ENCODE results near the gene PAPPA.
A peak's percentile ranks its signal among the peaks of the same experiment; 100 is the strongest.

Gene PAPPA

DNA sequence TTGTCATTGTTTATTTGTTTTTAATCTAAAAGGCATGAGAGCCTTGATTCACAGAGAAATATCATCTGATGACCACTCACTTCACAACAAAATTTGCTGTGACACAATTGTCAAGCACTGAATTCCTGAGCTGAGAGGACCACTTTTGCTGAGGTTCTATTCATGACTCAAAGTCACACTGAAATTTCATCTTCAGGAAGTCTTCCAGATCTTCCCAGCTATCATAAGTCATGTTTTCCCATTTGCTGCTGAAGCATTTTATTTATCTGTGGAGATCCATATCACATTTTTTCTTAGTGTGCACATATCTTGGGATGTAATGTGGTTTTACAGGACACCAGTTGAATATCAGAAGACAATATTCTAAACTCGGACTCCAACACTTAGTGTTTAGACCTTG is 278.5 kb downstream of the PAPPA start:
- DNase-seq, result no peak

DNA sequence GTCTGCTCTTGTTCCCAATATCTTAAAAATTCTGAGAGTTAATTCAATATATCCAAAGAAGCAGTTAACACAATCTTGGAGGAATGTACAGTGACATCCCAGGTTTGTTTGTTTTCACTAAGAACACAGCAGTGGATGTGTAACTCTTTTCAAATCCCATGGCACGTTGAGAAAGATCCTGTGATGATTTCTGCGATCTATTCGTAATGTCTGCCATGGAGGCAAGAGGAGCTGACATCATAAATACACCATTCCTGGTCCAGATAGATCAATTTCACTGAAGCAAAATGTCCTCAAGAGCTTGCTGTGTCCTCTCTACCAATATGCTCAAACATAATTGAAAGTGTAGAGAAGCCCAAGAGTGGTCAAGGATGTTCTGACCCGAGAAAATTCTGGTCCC is 280.7 kb downstream of the PAPPA start:
- no peak for DNase-seq

- no peak for DNase-seq
These were observed 282.1 kb downstream of the PAPPA start for GRCh38 chr9:116435706-116436105.

GRCh38 chr9:116436121-116436520 is 282.5 kb downstream of the PAPPA start:
- DNase-seq, result no peak

DNA sequence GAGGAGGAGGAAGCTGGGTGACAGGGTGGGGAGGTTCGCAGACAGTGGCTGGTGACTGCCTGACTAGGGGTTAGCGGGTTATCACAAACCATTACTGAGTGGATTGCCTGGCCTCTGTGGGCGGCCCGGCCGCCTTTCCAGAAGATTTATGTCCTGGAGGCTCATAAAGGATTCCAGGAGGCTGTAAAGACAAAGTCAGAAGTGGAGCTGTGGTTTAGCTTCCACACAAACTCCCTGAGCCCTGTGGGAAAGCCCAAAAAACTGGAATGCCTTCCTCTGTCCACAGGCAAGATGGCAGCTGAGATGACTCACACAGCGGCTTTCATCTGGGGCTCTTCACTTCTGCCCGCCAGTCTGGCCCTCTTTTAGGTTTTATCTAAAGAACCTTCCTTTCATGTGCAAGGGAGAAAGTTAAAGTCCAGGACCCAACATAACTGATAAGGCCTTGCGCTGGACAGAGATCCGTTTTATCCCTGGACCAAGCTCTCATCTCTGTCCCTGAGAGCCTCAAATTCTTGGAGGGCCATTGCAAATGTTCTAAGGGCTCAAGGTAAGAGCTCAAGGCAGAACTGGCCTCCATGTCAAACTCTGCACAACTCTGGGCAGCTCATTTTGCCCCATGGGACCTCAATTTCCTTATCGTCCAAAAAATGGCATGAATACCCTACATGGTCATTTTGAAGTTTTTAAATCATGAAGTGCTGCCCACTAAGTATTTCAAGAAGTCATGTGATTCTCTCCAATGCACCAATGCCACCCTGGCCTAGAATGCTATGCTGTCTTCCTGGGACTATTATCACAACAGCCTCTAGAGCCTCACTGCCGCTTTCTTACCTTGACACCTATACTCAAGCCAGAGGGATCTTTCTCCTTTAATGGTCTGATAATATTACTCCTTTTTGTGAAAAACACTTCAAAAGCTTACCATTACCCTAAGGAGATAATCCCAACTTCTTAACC is 284.1 kb downstream of the PAPPA start:
- no peak for DNase-seq

GRCh38 chr9:116442528-116442927 is 288.9 kb downstream of the PAPPA start:
- no peak for DNase-seq

GRCh38 chr9:116447934-116448333 is 294.3 kb downstream of the PAPPA start:
- DNase-seq, result no peak

- DNase-seq, result no peak
These were observed 294.8 kb downstream of the PAPPA start for GRCh38 chr9:116448431-116448830.

DNA sequence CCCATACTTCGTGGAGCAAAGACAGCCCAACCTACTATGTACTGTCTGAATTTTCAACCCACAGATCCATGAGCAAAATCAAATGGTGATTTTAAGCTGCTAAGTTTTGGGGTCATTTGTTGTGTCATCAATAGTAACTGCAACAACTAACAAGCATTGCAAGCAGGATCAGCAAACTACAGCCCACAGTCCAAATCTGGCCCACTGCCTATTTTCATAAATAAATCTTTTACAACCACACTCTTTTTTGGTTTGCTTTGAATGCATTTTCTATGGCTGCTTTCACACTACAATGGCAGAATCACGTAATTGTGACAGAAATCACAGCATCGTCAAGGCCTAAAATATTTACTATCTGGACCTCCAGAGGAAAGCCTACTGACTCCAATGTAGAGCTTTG is 296.4 kb downstream of the PAPPA start:
- DNase-seq, result no peak

DNA sequence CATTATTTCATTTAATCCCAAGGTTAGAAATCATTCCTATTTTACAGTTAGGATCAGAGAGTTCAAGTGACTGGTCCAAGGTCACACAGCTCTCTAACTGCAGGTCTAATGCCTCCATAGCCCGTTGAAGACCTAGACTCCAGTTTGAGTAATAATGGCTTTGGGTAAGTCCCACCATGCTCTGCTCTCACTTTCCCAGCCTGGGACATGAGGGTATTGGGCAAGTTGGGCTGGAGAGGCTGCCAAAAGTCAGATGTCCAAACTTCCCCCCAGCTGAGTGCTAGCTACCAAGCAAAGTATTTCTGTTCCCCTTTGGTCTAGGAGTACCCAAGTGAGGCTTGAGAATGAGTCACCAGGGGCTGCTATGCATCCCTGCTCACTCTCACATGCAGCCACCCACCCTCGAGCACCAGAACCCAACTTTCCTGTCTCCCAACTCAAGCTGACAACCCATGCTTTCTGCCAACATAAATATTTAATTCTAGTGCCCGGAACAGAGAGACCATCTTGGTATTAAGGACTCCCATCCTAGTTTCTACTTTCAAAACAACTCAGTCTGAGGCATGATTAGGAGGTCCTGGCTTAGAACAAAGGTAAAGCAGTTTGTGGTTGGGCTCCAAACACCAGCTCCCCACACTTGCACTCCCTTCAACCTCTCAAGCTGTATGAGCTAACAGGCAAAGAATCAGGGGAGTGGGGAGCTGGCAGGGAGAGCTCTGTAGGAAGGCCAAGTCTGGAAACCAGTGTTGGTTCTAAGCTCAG is 297.0 kb downstream of the PAPPA start:
- DNase-seq, result peak; percentile 89 to 95

DNA sequence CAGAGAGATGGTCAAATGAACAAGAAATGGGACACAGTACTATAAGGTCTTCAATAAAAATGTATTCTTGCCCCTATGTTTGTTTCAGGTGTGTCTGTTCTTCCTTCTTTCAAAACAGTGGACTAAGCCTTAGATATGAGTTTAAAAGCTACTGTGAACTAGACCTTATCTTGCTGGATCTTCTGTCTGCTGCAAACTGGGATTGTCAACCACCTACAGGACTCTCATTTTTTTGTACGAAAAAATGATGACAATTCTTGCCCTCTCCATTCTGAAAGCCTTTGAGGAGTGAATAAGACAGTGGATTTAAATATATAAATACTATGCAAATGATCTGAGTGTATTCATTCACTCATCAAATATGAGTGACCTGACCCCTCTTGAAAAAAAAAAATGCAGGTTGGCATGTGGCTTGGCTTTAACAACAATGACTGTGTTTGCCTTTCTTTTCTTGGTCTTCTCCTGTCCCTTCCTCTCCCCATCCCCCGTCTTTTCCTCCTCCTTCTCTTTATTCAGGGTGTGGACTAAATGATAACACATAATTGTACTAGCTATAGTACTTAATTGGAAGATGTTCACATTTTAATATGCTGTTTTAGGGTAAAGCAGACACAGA is 298.0 kb downstream of the PAPPA start:
- no peak for DNase-seq

All from inflammatory macrophage (primary cell).